MM.1S (cell line): ENCODE results near the gene SCRN2.

Source experiments
- CTCF ChIP-seq: fragments of 300-600 bp; sonication (generic); IDR thresholded peaks from 2 replicates; pipeline ENCODE4 v1.5.1; 2016; ENCODE audit warnings: antibody characterized with exemption, low read length, mixed read lengths
- EZH2 ChIP-seq: fragments of 300-600 bp; sonication (generic); optimal IDR thresholded peaks from 2 replicates; pipeline ENCODE3; 2017; ENCODE audit warnings: low read depth, mild to moderate bottlenecking, antibody characterized with exemption, low read length, mixed read lengths
- EZH2phosphoT487 ChIP-seq: fragments of 300-600 bp; sonication (generic); IDR thresholded peaks from 2 replicates; pipeline ENCODE4 v1.6.1; 2018; ENCODE audit warnings: antibody characterized with exemption, low read length

GRCh38 chr17:47840742-47841487 is at the start of gene SCRN2:
- TF ChIP-seq CTCF (peak; percentile 92), EZH2 (no peak), EZH2phosphoT487 (no peak)
